Tibial nerve (tissue), 4 donors: ENCODE results near the gene FAM107B.

Experiments
- CTCF ChIP-seq, 5 experiments: fragments of 200-600 bp in 3 of 5; fragments of 450-650 bp in 2 of 5; sonication (generic) in 3 of 5; IDR thresholded peaks; one replicate each; pipeline ENCODE4 v1.5.1; 2016 to 2019; ENCODE audit warnings: antibody characterized with exemption in 5 of 5, mild to moderate bottlenecking in 3 of 5, moderate library complexity in 2 of 5
- EP300 ChIP-seq, 2 donors: sonication (generic); formaldehyde crosslinking; IDR thresholded peaks; one replicate each; pipeline ENCODE4 v1.6.1; 2017; ENCODE audit warnings: antibody characterized with exemption in 2 of 2, mild to moderate bottlenecking in 1 of 2
- POLR2A ChIP-seq, 2 donors: fragments of 450-650 bp; IDR thresholded peaks; one replicate each; pipeline ENCODE4 v1.6.1; 2017; ENCODE audit warnings: antibody characterized with exemption in 2 of 2, mild to moderate bottlenecking in 2 of 2, moderate library complexity in 2 of 2

GRCh38 chr10:14554491-14555205 lies 220.0 kb downstream of the FAM107B start:
- TF ChIP-seq CTCF (IDR thresholded peaks at IDR 0.05) = no peak
- TF ChIP-seq POLR2A (IDR thresholded peaks at IDR 0.05) = no peak
- TF ChIP-seq EP300 (IDR thresholded peaks at IDR 0.05) = peak in 1 of 2 donors; percentile 48
